ENCODE results near the gene VSTM2B.
"Not testable (repeated sequence)": the region's sequence is repeated elsewhere in the genome, so short reads cannot be mapped to it uniquely, and the experiment has no call there.

VSTM2B gene

DNA sequence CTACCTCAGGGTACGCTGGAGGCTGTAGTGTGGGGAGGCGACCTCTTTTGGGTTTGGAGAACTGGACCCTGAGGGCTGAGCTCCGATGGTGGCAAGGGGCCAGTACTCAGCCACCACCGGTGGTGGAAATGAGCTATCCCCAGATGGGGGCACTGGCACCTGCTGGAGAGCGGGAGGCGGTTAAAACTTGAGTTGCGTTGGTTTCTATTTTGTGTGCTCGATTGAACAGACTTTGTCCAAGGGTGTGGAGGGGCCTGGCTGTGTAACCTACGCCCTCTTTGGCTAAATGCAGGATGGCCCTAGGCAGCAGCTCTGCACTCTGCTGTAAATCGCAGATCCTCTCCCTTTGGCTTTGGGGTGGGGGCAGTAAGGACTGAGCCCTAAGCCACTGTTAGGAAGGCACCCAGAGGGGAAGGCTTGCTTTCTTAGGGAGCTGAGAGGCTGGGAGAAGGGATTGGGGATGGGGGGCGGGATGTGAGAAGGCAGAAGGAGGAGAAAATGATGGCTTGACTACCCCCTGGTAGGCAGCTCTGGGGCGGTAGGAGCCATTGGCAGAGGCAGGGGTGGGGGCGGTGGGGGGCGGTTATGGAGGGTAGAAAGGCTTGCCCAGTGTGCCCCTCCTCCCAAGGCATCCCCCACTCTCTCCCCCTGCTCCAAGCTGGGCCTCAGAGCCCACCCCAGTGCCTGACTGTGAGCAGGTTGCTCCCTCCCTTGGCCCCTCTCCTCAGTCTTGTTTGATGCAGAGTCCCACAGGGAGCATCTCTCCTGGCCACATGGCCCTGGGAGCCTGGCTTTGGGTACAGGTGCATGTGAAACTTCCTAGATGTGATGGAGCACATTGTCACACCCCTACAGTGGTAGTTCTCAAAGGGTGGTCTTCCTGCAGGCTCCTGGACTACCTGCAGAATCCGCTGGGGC, 5.0 kb downstream of the VSTM2B start:
- no peak for DNase-seq (ENCODE audit: low read depth in 2 of 2)

DNA sequence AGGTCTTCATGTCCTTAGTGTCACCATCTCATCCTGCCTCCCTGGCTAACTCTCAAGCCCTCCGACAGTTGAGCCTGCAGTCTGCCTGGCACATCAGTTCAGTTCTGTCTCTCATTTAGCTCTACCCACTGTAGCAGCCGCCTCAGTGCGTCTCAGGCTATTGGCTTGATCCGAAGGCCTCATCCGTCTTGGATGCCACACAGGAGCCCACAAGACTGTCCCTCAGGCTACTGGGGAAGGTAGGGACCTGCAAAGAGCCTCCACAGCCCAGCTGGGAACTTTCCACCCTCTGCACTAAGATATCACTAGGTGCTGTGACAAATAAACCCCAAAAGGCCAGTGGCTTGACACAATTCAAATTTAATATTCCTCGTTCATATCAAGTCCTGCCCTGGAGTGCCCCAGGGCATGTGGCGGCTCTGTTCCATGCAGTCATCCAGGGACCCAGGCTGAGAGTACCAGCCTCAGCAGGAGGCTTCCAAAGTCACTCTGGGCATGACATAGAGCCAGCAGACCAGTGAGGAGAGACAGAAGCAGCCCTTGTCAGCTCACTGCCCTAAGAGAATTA, 5.7 kb downstream of the VSTM2B start:
- no peak for DNase-seq (ENCODE audit: low read depth in 2 of 2)

DNA sequence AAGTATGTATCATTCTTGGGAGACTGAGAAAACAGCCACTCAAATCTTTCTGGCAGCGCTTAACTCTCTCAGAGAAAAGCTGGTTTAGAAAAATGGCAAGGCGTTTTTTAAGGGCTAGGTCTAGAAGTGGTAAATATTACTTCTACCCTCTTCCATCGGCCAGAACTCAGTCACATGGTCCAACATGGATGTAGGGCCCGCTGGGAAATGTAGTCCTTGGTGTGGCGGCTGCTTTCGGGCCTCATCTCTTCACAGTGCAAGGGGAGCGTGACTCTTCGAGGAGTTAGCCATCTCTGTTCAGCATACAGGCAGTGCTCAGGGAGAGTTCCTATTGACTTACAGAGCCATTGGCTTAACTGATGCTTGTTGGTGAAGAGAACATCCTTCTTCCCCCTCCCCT, 6.3 kb downstream of the VSTM2B start:
- DNase-seq (ENCODE audit: low read depth in 2 of 2), result no peak

DNA sequence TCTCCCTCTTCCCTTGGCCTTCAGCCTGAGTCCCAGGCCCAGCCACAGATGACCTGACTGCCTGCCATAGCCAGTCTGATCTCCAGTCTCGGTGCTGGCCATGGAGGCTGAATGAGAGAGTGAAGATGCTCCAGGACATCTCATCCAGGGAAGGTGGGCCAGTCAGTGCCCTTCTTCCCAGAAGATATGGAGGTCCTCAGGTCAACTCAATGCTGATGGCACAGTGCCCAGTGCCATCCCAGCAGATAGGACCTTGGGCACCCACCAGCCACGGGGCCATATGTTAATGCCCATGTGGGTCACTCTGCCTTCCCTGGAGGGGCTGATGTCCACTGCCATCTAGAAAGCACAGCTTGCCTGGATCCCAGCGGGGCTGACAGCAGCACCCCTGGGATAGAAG, 7.2 kb downstream of the VSTM2B start:
- no peak for DNase-seq (ENCODE audit: low read depth in 2 of 2)

DNA sequence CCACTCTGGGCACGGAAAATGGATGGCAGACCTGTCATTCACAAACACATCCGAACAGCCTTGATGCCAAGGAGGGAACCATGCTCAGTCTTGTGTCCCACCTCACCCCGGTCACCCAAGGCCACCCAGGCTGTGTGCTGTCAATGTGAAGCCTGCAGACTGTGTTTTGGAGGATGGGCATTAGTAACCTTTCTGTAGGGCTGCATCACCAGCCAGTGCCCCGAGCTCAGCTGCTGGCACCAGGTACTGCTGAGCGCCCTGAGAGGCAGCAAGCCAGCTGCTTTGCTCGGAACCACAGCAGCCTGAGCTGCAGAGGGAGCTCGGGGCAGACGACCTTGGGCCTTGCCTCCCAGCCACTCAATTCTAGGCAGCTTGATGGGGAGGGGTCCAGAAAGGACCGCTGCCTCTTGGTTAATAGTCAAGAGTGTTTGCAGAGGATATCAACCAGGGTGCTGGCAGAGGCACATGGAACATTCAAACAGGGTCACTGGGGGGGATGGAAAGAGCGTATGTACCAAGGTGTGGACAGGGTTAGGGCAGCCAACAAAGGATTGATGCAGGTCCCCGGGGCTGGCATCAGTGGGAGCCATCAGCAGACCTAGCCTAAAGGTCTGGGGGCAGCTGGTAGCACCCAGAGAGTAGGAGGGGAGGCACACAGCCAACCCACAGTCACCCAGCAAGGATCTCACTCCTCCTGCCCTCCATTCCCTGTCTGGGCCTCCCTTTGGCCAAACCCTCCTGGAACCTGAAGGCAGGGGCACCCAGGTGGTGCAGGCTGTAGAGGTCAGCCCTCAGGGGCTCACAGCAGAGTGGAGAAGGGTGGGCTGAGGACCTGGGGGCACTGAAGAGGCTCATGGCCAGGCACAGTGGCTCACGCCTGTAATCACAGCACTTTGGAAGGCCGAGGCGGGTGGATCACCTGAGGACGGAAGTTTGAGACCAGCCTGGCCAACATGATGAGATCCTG, 8.1 kb downstream of the VSTM2B start:
- DNase-seq (ENCODE audit: low read depth in 2 of 2), result no peak

DNA sequence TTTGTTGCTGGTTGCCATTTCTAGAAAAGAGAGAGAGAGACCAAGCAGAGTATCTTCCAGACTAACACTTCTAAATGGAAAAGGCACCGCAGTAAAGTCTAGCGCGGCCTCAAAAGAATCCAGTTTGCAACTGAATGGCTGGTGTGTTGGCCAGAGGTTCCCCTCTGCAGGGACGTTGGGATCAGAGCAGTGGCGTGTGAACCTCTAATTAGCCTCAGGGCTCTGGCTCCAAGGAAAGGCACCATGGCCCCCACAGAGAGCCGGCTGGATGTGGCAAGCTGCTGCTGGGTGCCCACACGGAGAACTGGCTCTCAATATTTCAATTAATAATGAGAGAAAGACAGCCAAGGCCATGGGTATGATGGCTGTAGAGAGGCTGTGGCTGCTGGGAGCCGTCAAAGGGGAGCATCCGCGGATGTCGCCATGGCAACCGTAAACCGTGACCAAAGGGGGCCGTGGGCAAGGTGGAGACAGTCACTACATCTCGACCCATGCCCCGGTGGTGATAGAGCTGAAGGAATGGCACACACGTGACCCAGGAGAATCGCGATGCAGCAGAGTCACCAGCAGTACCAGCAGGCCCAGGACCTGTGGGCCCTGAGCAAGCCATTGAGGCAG, 9.5 kb downstream of the VSTM2B start:
- no peak for DNase-seq (ENCODE audit: low read depth in 2 of 2)

DNA sequence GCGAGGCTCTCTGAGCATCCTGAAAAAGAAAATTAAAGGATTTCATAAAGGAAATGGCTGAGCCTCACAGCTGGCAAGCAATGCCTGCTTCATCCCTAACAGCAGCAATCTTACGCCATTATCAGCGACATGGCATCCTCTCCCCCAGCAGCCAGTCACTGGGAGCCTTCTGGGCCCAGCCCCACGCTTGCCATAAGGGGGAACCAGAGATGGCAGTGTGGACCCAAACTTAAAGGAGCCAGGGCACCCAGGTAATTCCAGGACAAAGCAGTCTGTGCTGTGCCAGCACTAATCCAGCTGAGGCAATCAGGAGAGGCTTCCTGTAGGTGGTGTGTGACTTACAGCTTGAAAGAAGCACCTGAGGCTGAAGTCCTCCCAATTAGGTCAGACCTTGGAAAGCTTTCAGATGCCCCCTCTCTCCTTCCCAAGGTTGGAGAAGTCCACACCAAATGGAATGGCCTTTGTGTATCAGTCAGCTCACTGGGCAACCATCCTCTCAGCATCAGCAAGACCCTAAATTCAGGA, 10.3 kb downstream of the VSTM2B start:
- no peak for DNase-seq (ENCODE audit: low read depth in 2 of 2)

DNA sequence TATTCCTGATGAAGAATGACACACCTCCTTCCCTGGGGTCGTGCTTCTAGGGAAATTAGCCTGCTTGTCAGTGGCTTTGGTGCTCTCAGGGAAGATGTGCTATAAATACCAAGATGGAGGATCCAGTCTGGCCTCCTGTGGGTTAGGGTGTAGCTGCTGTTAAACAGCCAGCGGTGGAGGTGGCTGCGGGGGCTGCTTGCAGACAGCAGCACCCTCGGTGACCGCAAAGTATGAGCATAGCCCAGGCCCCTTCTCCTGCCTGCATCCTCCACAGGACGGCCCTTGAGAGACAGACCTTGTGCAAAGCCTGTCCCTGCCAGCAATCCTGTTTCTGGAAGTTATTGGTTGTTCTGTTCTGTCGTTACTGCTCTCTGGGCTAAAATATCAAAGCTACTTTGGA, 11.4 kb downstream of the VSTM2B start:
- no peak for DNase-seq (ENCODE audit: low read depth in 2 of 2)

DNA sequence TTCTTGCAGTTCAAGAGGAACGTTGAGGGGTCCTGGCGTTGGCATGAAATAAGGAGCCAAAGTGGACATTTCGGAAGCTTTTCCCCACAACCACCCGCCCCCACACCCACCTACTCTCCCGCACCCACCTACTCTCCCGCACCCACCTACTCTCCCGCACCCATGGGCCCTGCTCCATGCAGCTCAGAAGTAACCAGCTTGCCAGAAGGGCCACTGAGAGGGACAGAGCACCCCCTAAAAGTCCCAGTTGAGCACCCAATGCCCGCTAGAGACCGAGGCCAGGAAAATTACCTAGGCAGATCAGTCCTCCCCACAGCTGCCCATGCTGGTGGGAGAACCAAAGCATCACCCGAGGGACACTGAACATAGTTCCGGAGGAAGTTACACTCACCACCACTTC, 11.8 kb downstream of the VSTM2B start:
- DNase-seq (ENCODE audit: low read depth in 2 of 2), result no peak

DNA sequence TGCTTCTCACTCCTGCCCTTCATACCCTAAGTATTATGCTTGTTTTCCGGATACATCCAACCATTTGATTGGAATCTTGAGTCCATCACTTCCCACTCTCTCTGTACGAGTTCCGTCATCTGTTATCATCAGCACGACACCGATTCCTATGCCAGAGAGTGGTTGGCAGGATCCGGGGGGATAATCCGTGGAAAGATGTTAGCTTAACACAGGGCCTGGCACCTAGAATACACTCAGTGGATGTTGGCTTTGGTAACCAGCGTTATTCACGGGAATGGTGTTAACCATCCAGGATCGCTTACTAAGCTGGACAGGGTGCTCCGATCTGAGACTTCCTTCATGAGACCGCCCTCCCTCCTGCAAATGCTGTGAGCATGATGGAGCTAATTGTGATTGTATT, 12.4 kb downstream of the VSTM2B start:
- DNase-seq (ENCODE audit: low read depth in 2 of 2), result no peak

DNA sequence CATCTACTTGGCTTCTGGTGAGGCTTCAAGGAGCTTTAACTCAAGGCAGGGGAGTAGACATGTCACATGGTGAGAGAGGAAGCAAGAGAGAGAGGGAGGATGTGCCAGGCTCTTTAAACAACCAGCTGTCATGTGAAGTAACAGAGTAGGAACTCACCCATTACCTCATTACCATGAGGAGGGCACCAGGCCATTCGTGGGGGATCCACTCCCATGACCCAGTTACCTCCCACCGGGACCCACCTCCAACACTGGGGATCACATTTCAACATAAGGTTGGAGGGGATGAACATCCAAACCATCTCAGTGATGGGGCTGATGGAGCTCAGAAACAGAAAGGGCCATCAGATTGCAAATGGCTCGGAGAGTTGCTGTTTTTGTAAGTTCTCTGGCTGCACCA, 12.9 kb downstream of the VSTM2B start:
- DNase-seq (ENCODE audit: low read depth in 2 of 2), result no peak

DNA sequence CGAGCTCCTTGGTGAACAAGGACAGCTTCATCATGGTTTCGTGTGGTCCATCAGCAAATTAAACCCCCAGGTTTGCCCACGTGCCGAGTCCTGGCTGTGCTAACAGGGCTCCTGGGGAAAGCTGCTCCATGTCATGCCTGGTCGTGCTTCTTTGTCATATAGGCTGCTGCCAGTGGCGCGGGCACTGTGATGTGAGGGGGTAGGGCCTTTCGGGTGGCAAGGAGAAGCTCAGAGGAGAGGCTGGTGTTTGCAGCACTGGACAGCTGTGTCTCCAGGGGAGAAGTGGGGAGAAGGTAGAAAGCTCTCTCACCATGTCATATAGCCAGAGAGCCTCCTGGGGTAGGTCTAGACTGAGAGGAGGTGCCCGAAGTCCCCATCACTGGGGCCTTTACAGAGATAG, 13.3 kb downstream of the VSTM2B start:
- DNase-seq (ENCODE audit: low read depth in 2 of 2), result no peak

DNA sequence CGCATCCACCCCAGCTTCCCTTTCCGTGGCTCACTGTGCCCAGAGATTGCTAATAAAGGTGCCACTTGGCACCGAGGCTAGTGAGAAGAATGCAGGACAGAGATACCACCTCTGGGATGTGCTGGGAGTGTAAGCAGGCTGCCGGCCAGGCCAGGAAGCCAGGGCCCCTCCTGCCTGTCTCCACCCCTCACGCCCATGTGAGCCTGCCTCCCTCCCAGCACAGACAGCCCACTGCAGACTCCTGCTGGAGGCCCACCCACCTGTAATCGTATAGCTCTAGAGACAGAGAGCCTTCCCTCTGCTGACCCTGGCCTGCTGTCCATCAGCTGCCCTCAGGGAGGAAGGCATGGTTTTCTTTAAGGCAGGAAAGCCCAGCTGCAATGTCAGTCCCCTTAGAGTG, 13.9 kb downstream of the VSTM2B start:
- no peak for DNase-seq (ENCODE audit: low read depth in 2 of 2)

DNA sequence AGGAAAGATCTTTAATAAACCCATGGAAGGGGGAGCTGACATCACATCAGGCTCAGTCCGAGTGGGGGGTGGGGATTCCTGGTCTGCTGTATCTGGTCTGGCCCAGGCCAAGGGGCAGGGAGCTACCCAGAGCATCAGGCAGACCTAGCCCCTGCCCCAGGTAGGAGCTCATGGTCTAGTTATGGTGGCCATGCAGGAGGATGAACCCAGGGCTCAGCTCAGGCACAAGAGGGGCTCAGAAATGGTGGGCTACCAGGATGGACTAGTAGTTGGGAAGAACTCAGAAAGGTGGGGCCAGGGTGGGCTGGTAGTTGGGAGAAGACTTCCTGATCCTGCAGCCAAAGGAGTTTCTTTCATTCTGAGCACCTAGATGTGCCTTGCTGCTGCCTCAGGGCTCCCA, 14.3 kb downstream of the VSTM2B start:
- no peak for DNase-seq (ENCODE audit: low read depth in 2 of 2)

DNA sequence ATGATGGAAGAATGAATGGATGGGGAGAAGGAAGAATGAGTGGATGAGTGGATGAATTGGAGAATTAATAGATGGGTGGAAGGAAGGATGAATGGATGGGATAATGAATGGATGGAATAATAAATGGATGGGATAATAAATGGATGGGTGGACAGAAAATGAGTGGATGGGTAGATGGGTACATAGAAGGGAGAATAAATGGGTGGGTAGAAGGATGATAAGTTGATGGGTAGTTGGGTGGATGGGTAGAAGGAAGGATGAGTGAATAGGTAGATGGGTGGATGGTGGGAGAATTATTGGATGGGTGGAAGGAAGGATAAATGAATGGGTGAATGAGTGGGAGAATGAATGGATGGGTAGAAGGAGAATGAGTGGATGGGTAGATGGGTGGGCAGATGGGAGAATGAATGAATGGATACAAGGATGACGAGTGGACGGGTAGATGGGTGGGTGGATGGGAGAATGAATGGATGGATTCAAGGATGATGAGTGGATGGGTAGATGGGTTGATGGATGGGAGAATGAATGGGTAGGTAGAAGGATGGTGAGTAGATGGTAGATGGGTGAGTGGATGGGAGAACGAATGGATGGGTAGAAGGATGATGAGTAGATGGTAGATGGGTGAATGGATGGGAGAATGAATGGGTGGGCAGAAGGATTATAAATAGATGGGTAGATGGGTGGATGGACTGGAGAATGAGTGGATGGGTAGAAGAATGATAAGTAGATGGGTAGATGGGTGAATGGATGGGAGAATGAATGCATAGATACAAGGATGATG, 15.9 kb downstream of the VSTM2B start:
- DNase-seq (ENCODE audit: low read depth in 2 of 2), result no peak

DNA sequence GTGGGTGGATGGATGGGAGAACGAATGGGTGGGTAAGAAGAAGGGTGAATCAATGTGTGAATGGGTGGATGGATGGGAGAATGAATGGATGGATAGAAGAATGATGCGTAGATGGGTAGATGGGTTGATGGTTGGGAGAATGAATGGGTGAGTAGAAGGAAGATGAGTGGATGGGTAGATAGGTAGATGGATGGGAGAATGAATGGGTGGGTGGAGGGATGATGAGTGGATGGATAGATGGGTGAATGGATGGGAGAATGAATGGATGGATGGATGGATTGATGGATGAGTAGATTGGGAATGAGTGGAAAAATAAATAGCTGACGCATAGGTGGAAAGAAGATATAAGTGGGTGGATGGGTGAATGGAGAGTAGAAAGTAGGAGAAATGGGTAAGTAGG, 16.5 kb downstream of the VSTM2B start:
- DNase-seq (ENCODE audit: low read depth in 2 of 2), result no peak

DNA sequence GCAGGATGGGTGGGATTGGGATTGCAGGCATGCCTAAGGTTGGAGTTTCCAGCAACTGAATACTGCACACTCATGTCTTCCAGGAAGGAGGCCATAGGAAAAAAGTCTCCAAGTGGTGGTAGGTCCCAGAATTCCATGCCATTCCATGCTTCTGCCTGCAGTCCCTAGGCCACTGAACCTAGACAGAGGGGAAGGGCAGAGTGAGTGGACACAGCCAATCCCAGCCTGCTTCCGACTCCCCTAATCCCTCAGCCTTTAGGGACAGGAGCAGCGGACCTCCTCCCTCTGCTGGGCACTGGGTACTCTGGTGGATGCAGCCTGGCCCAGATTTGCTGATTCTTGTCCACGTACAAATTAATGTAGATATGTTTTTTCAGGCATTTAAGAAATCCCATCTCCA, 17.0 kb downstream of the VSTM2B start:
- DNase-seq (ENCODE audit: low read depth in 2 of 2), result no peak

DNA sequence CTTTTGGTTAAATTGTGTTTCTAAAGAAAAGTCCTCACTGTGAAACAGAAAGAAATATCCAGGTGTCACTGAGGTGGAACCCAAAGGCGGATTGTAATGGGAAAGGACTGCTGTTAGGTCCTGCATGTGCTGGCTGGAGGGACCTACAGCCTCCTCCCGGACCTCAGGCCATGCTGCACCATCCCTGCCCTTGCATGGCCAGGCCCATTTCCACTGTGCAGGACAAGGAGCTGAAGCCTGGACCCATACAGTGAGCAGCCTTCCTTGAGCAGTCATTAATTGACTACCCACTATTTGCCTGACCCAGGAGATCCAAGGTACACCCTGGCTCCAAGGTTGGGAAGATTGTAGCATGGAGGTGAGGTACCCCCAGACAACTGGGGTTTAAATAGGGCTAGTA, 17.6 kb downstream of the VSTM2B start:
- DNase-seq (ENCODE audit: low read depth in 2 of 2), result no peak

DNA sequence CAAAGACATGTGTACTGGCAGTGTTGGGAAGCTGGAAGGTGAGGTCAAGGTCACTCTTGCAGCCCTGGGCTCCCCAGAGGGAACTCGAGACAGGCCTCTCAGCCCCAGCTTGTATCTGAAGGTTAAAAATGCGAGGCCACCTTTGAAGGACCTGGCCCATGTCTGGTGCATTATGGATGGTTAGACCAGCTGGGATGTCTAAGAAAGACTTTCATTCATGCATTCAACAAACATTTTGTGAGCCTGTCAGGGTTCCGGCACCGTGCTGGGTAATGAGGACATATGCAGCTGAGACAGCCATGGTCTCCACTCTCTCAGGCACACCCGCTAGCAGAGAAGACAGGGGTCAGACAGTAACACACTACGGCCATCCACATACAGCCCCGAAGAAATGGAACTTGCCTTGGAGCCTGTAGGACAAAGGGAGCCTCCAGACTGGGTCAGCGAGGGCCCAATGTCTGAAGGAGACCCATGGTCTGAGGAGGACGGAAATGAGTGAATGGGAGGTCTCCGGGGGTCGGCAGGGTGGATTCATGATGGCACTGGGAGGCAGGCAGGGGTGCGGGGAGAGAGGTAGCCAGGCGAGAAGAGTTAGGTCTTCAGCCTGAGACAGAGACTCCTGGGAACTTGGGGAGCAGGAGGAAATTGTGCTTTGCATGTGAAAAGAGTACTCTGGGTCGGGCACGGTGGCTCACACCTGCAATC, 19.0 kb downstream of the VSTM2B start:
- no peak for DNase-seq (ENCODE audit: low read depth in 2 of 2)

DNA sequence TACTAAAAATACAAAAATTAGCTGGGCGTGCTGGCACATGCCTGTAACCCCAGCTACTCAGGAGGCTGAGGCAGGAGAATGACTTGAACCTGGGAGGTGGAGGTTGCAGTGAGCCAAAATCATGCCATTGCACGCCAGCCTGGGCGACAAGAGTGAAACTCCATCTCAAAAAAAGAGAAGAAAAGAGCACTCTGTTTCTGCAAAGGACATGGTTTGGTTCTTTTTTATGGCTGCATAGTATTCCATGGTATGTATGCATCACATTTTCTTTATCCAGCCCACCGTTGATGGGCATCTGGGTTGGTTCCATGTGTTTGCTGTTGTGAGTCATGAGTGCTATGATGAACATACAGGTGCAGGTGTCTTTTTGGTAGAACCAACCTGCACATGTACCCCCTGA, 19.7 kb downstream of the VSTM2B start:
- not testable (repeated sequence) for DNase-seq (ENCODE audit: low read depth in 2 of 2)
